ENCODE results near the gene ANHX.

ANHX gene

DNA sequence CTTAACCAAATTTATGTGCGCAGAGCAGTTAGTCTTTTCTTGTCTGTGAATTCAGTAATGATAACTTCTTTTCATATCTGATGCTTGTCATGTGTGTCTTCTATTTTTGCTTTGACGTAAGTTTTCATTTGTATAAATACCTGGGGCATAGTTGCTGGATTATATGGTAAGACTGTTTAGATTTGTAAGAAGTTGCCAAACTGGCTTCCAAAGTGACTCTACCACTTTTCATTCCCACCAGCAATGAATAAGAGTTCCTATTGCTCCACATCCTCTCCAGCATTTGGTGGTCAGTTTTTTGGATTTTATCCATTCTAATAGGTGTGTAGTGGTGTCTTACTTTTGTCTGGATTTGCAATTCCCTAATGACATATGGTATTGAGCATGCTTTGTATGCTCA, 45.5 kb downstream of the ANHX start:
- no peak overlapping the region for H3K9ac ChIP-seq (ENCODE audit: low read depth, low read length, poor library complexity, severe bottlenecking)
- no peaks in the 10 kb centered on the region for H4K20me1 ChIP-seq (ENCODE audit: insufficient read depth, low read length, poor library complexity, severe bottlenecking)
- H3K36me3 ChIP-seq (ENCODE audit: insufficient read depth, low read length): no peaks in the 10 kb centered on the region
- no peak overlapping the region for H3K4me3 ChIP-seq (ENCODE audit: low read length, poor library complexity, severe bottlenecking)
- H3K4me2 ChIP-seq (ENCODE audit: low read depth, low read length, poor library complexity, severe bottlenecking): no peak overlapping the region
- no peaks in the 10 kb centered on the region for H3K4me1 ChIP-seq (ENCODE audit: insufficient read depth, low read length, poor library complexity, severe bottlenecking)
- no peaks in the 10 kb centered on the region for H3K27me3 ChIP-seq (ENCODE audit: insufficient read depth, low read length, poor library complexity, severe bottlenecking)
- no peaks in the 10 kb centered on the region for H3K79me2 ChIP-seq (ENCODE audit: insufficient read depth, low read length)
- H2AFZ ChIP-seq (ENCODE audit: low read length): no peak overlapping the region
- H3K9me3 ChIP-seq (ENCODE audit: insufficient read depth, low read depth, low read length): peaks cover 21% of the 10 kb centered on the region; the same call in 1 of the 2 replicates
- H3F3A ChIP-seq (ENCODE audit: low read depth): no peaks in the 10 kb centered on the region
- H3K9me2 ChIP-seq (replicated peaks; ENCODE audit: low read depth, low read length): no peaks in the 10 kb centered on the region
- TF ChIP-seq EZH2phosphoT487 (IDR thresholded peaks at IDR 0.05; ENCODE audit: borderline replicate concordance): no peak
- TF ChIP-seq, protein P1, sequence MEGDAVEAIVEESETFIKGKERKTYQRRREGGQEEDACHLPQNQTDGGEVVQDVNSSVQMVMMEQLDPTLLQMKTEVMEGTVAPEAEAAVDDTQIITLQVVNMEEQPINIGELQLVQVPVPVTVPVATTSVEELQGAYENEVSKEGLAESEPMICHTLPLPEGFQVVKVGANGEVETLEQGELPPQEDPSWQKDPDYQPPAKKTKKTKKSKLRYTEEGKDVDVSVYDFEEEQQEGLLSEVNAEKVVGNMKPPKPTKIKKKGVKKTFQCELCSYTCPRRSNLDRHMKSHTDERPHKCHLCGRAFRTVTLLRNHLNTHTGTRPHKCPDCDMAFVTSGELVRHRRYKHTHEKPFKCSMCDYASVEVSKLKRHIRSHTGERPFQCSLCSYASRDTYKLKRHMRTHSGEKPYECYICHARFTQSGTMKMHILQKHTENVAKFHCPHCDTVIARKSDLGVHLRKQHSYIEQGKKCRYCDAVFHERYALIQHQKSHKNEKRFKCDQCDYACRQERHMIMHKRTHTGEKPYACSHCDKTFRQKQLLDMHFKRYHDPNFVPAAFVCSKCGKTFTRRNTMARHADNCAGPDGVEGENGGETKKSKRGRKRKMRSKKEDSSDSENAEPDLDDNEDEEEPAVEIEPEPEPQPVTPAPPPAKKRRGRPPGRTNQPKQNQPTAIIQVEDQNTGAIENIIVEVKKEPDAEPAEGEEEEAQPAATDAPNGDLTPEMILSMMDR (conservative IDR thresholded peaks at IDR 0.05; ENCODE audit: low read length): no peak

DNA sequence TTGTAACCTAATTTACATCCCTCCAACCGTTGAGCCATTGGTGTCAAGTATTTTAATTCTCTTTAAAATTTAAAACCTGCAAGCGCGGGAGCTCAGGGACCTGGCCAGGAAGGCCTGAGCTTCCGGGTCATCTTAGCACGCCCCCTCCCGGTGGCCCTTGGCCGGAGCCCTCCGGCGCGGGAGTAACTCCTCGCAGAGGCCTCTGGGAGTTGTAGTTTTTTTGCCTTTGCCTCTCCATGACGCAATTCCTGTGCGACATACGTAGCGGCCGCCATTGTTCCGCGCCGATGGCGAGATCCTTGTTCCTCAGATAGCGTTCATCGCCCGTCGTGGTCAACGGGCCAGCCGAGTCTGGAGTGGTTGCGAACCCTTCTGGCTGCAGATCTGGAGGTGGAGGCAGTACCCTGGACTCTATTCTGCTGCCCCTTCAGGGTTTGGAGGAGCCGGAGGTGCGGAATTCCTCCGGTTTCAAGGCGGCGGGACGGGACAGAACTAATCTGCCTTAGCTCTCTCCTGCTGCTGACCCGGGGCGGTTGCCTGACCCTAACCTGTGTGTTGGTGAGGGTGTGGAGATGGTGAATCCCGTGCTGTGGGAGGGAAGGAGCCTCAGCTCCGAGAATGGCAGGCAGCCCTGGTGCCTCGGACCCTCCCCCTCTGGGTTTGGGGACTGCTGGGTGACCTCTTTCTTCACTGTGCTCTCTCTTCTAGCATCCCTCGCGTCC, 54.3 kb downstream of the ANHX start, which contains the start of gene ZNF268:
TSS of gene ZNF268 (plus strand) at position 258 of the 722 bp plus-strand sequence. CDS start 503 bp downstream, outside the sequence.
- no peak within 1 kb of the TSS for H2AFZ ChIP-seq (ENCODE audit: low read length)
- H3K36me3 ChIP-seq (ENCODE audit: insufficient read depth, low read length): no peaks in the 10 kb centered on the region
- H3K79me2 ChIP-seq (ENCODE audit: insufficient read depth, low read length): no peaks in the 10 kb centered on the region
- no peak within 1 kb of the TSS for H3K9ac ChIP-seq (ENCODE audit: low read depth, low read length, poor library complexity, severe bottlenecking)
- H3K4me3 ChIP-seq (ENCODE audit: low read length, poor library complexity, severe bottlenecking): no peak within 1 kb of the TSS
- no peaks in the 10 kb centered on the region for H3K27me3 ChIP-seq (ENCODE audit: insufficient read depth, low read length, poor library complexity, severe bottlenecking)
- no peaks in the 10 kb centered on the region for H4K20me1 ChIP-seq (ENCODE audit: insufficient read depth, low read length, poor library complexity, severe bottlenecking)
- H3F3A ChIP-seq (ENCODE audit: low read depth): no peaks in the 10 kb centered on the region
- no peaks in the 10 kb centered on the region for H3K9me2 ChIP-seq (replicated peaks; ENCODE audit: low read depth, low read length)
- H3K4me1 ChIP-seq (ENCODE audit: insufficient read depth, low read length, poor library complexity, severe bottlenecking): no peaks in the 10 kb centered on the region
- TF ChIP-seq, protein P1 (conservative IDR thresholded peaks at IDR 0.05; ENCODE audit: low read length): no peak
- TF ChIP-seq EZH2phosphoT487 (IDR thresholded peaks at IDR 0.05; ENCODE audit: borderline replicate concordance): no peak
- no peak within 1 kb of the TSS for H3K4me2 ChIP-seq (ENCODE audit: low read depth, low read length, poor library complexity, severe bottlenecking)
- peaks cover 28% of the 10 kb centered on the region; the same call in 1 of the 2 replicates for H3K9me3 ChIP-seq (ENCODE audit: insufficient read depth, low read depth, low read length)

DNA sequence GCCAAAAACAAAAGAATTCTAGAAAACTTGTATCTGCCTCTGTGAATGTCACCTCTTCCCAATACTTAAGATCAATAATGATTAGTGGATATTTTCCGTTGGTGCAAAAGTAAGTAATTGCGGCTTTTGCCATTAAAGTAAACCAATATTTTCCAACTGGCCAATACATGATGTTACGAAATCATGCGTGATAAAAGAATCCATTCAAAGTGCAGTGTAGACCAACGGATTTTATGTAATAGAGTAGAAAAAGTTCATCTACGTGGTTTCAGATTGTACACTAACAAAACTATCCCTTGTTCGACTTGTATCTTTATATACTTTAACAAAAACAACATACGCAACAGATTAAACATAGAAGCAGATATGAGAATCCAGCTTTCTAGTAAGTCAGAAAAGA, 55.0 kb downstream of the ANHX start:
- Histone ChIP-seq H3K9me2 (replicated peaks; ENCODE audit: low read depth, low read length) (no peaks in the 10 kb centered on the region), H4K20me1 (ENCODE audit: insufficient read depth, low read length, poor library complexity, severe bottlenecking) (no peaks in the 10 kb centered on the region), H3K36me3 (ENCODE audit: insufficient read depth, low read length) (no peaks in the 10 kb centered on the region), H3K27me3 (ENCODE audit: insufficient read depth, low read length, poor library complexity, severe bottlenecking) (no peaks in the 10 kb centered on the region), H3K79me2 (ENCODE audit: insufficient read depth, low read length) (no peaks in the 10 kb centered on the region), H3K4me3 (ENCODE audit: low read length, poor library complexity, severe bottlenecking) (no peak overlapping the region), H3F3A (ENCODE audit: low read depth) (no peaks in the 10 kb centered on the region), H3K9me3 (ENCODE audit: insufficient read depth, low read depth, low read length) (peaks cover 34% of the 10 kb centered on the region), H3K4me1 (ENCODE audit: insufficient read depth, low read length, poor library complexity, severe bottlenecking) (no peaks in the 10 kb centered on the region), H3K9ac (ENCODE audit: low read depth, low read length, poor library complexity, severe bottlenecking) (no peak overlapping the region), H2AFZ (ENCODE audit: low read length) (no peak overlapping the region), H3K4me2 (ENCODE audit: low read depth, low read length, poor library complexity, severe bottlenecking) (no peak overlapping the region)
- TF ChIP-seq, protein P1 (conservative IDR thresholded peaks at IDR 0.05; ENCODE audit: low read length): no peak
- no peak for TF ChIP-seq EZH2phosphoT487 (IDR thresholded peaks at IDR 0.05; ENCODE audit: borderline replicate concordance)

All from Loucy (cell line).